Tibial artery (tissue), 4 donors: ENCODE data around the gene SUPV3L1.

Experiments used
- DNase-seq, 2 donors: peaks; one replicate each; pipeline ENCODE4 v3.0.0-alpha.2; 2019
- H3K27ac ChIP-seq, 2 donors: fragments of 200-600 bp; sonication (generic) in 1 of 2; 1 replicate in 1 of 2; 2 replicates in 1 of 2; pipeline ENCODE4 v1.5.1; 2018 to 2019; ENCODE audit warnings: mild to moderate bottlenecking in 1 of 2
- H3K27me3 ChIP-seq, 2 donors: fragments of 200-600 bp; sonication (generic) in 1 of 2; one replicate each; pipeline versions ENCODE4 v1.5.1 to v1.6.0; 2016 to 2019
- H3K36me3 ChIP-seq, 3 donors: fragments of 200-600 bp; sonication (generic) in 2 of 3; one replicate each; pipeline ENCODE4 v1.5.1; 2016 to 2019; ENCODE audit warnings: mild to moderate bottlenecking in 2 of 3
- H3K4me1 ChIP-seq, 4 donors: fragments of 200-600 bp; sonication (generic) in 2 of 4; 1 replicate in 3 of 4; 2 replicates in 1 of 4; pipeline ENCODE4 v1.5.1; 2016 to 2019
- H3K4me3 ChIP-seq, 2 donors: fragments of 200-600 bp; sonication (generic) in 1 of 2; 1 replicate in 1 of 2; 2 replicates in 1 of 2; pipeline ENCODE4 v1.5.1; 2018 to 2019; ENCODE audit warnings: mild to moderate bottlenecking in 2 of 2
- H3K9me3 ChIP-seq, 3 donors: fragments of 200-600 bp; sonication (generic) in 1 of 3; one replicate each; pipeline ENCODE4 v1.5.1; 2016 to 2019
- CTCF ChIP-seq, 2 experiments: fragments of 200-600 bp in 1 of 2; fragments of 450-650 bp in 1 of 2; IDR thresholded peaks; one replicate each; pipeline ENCODE4 v1.5.1; 2017 to 2019; ENCODE audit warnings: antibody characterized with exemption in 2 of 2, mild to moderate bottlenecking in 1 of 2, moderate library complexity in 1 of 2
- intact Hi-C: fragments of 100-400 bp; cut with DNase I; formaldehyde crosslinking; loops from one replicate; pipeline ENCODE4 v1.15.0; 2023; ENCODE audit warnings: low total_unique reads

The SUPV3L1 gene

GRCh38 chr10:69180525-69181204 is 631 bp downstream of the SUPV3L1 start:
- DNase-seq = peak in 1 of 2 donors; percentile 19
- peak overlapping the region; percentile 86 to 95 for H3K27ac ChIP-seq
- H3K27me3 ChIP-seq = no peaks in the 10 kb centered on the region
- peaks cover 0 to 13% (median 13%) of the 10 kb centered on the region in 3 donors for H3K36me3 ChIP-seq
- no peak for TF ChIP-seq CTCF (IDR thresholded peaks at IDR 0.05)
- intact Hi-C loops = loop anchor here (5.0 kb wide), 1 partner anchor 222 kb away; no protein-coding TSS in a partner anchor
- peaks cover 0 to 33% (median 24%) of the 10 kb centered on the region in 4 donors for H3K4me1 ChIP-seq
- no peaks in the 10 kb centered on the region for H3K9me3 ChIP-seq
- peak overlapping the region; percentile 92 to 97 for H3K4me3 ChIP-seq

GRCh38 chr10:69181433-69181832 is 1.4 kb downstream of the SUPV3L1 start:
- Histone ChIP-seq H3K27ac (no peak overlapping the region), H3K4me3 (peak overlapping the region; percentile 92 to 97), H3K27me3 (no peaks in the 10 kb centered on the region), H3K9me3 (no peaks in the 10 kb centered on the region), H3K4me1 (peaks cover 0 to 33% (median 24%) of the 10 kb centered on the region in 4 donors), H3K36me3 (peaks cover 3 to 21% (median 19%) of the 10 kb centered on the region in 3 donors)
- no peak for DNase-seq
- no peak for TF ChIP-seq CTCF (IDR thresholded peaks at IDR 0.05)
- intact Hi-C loops = loop anchor here (5.0 kb wide), 1 partner anchor 221 kb away; no protein-coding TSS in a partner anchor

GRCh38 chr10:69182005-69182404 is 2.0 kb downstream of the SUPV3L1 start:
- H3K9me3 ChIP-seq = no peaks in the 10 kb centered on the region
- no peaks in the 10 kb centered on the region for H3K27me3 ChIP-seq
- peaks cover 0 to 33% (median 24%) of the 10 kb centered on the region in 4 donors for H3K4me1 ChIP-seq
- no peak for DNase-seq
- no peak overlapping the region for H3K4me3 ChIP-seq
- TF ChIP-seq CTCF (IDR thresholded peaks at IDR 0.05) = no peak
- intact Hi-C loops = loop anchor here (5.0 kb wide), 1 partner anchor 220 kb away; no protein-coding TSS in a partner anchor
- peaks cover 7 to 27% (median 24%) of the 10 kb centered on the region in 3 donors for H3K36me3 ChIP-seq
- H3K27ac ChIP-seq = no peak overlapping the region

GRCh38 chr10:69186524-69186923 is 6.5 kb downstream of the SUPV3L1 start:
- H3K27ac ChIP-seq = no peak overlapping the region
- intact Hi-C loops = no loop called here
- DNase-seq = no peak
- H3K9me3 ChIP-seq = no peaks in the 10 kb centered on the region
- H3K4me1 ChIP-seq = peaks cover 0 to 18% (median 9%) of the 10 kb centered on the region in 4 donors
- peaks cover 39 to 72% (median 60%) of the 10 kb centered on the region in 3 donors for H3K36me3 ChIP-seq
- no peak overlapping the region for H3K4me3 ChIP-seq
- no peak for TF ChIP-seq CTCF (IDR thresholded peaks at IDR 0.05)
- H3K27me3 ChIP-seq = no peaks in the 10 kb centered on the region

GRCh38 chr10:69201045-69201444 is 21.0 kb downstream of the SUPV3L1 start:
- Histone ChIP-seq H3K4me1 (no peaks in the 10 kb centered on the region), H3K4me3 (no peak overlapping the region), H3K9me3 (no peaks in the 10 kb centered on the region), H3K27ac (no peak overlapping the region), H3K36me3 (peaks cover 63 to 99% (median 86%) of the 10 kb centered on the region in 3 donors), H3K27me3 (no peaks in the 10 kb centered on the region)
- intact Hi-C loops = no loop called here
- no peak for DNase-seq
- TF ChIP-seq CTCF (IDR thresholded peaks at IDR 0.05) = no peak
